ENCODE measurements around the gene TNRC6A.

The TNRC6A gene

GRCh38 chr16:24685539-24686432 lies 43.7 kb upstream of the TNRC6A start:
- Histone ChIP-seq H3K4me3 (ENCODE audit: low read length) (no peak overlapping the region), H3K27me3 (ENCODE audit: low read depth, low read length) (no peaks in the 10 kb centered on the region), H3K9ac (ENCODE audit: low read length) (no peak overlapping the region), H3K4me1 (ENCODE audit: low read length) (no peaks in the 10 kb centered on the region), H2AFZ (ENCODE audit: low read depth, low read length) (no peak overlapping the region), H3K36me3 (replicated peaks; ENCODE audit: low read depth, low read length) (no peaks in the 10 kb centered on the region), H3K27ac (ENCODE audit: low read length) (no peak overlapping the region), H4K20me1 (ENCODE audit: insufficient read depth, low read length) (no peaks in the 10 kb centered on the region), H3K79me2 (ENCODE audit: low read length) (no peaks in the 10 kb centered on the region), H3K9me3 (ENCODE audit: insufficient read depth, low read length) (no peaks in the 10 kb centered on the region), H3K4me2 (ENCODE audit: low read length) (no peak overlapping the region)
- TF ChIP-seq EZH2phosphoT487 (IDR thresholded peaks at IDR 0.05; ENCODE audit: low read depth), result no peak
- no peak for TF ChIP-seq CTCF (IDR thresholded peaks at IDR 0.05; ENCODE audit: low read depth, low read length)

GRCh38 chr16:24686678-24687077 lies 42.8 kb upstream of the TNRC6A start:
- Histone ChIP-seq H3K4me3 (ENCODE audit: low read length) (no peak overlapping the region), H3K4me2 (ENCODE audit: low read length) (no peak overlapping the region), H3K9ac (ENCODE audit: low read length) (no peak overlapping the region), H3K36me3 (replicated peaks; ENCODE audit: low read depth, low read length) (no peaks in the 10 kb centered on the region), H3K4me1 (ENCODE audit: low read length) (no peaks in the 10 kb centered on the region), H3K27me3 (ENCODE audit: low read depth, low read length) (no peaks in the 10 kb centered on the region), H3K79me2 (ENCODE audit: low read length) (no peaks in the 10 kb centered on the region), H3K27ac (ENCODE audit: low read length) (no peak overlapping the region), H2AFZ (ENCODE audit: low read depth, low read length) (no peak overlapping the region), H3K9me3 (ENCODE audit: insufficient read depth, low read length) (no peaks in the 10 kb centered on the region), H4K20me1 (ENCODE audit: insufficient read depth, low read length) (no peaks in the 10 kb centered on the region)
- TF ChIP-seq EZH2phosphoT487 (IDR thresholded peaks at IDR 0.05; ENCODE audit: low read depth), result no peak
- TF ChIP-seq CTCF (IDR thresholded peaks at IDR 0.05; ENCODE audit: low read depth, low read length), result no peak

- Histone ChIP-seq H3K9ac (ENCODE audit: low read length) (no peak overlapping the region), H3K36me3 (replicated peaks; ENCODE audit: low read depth, low read length) (no peaks in the 10 kb centered on the region), H3K27me3 (ENCODE audit: low read depth, low read length) (no peaks in the 10 kb centered on the region), H3K9me3 (ENCODE audit: insufficient read depth, low read length) (no peaks in the 10 kb centered on the region), H4K20me1 (ENCODE audit: insufficient read depth, low read length) (no peaks in the 10 kb centered on the region), H3K4me1 (ENCODE audit: low read length) (no peaks in the 10 kb centered on the region), H2AFZ (ENCODE audit: low read depth, low read length) (no peak overlapping the region), H3K4me2 (ENCODE audit: low read length) (no peak overlapping the region), H3K4me3 (ENCODE audit: low read length) (no peak overlapping the region), H3K79me2 (ENCODE audit: low read length) (no peaks in the 10 kb centered on the region), H3K27ac (ENCODE audit: low read length) (no peak overlapping the region)
- TF ChIP-seq EZH2phosphoT487 (IDR thresholded peaks at IDR 0.05; ENCODE audit: low read depth) (no peak), CTCF (IDR thresholded peaks at IDR 0.05; ENCODE audit: low read depth, low read length) (no peak)
Measured at GRCh38 chr16:24688359-24688758, 41.1 kb upstream of the TNRC6A start.

GRCh38 chr16:24689128-24689527 lies 40.3 kb upstream of the TNRC6A start:
- H3K36me3 ChIP-seq (replicated peaks; ENCODE audit: low read depth, low read length), result no peaks in the 10 kb centered on the region
- H3K9me3 ChIP-seq (ENCODE audit: insufficient read depth, low read length), result no peaks in the 10 kb centered on the region
- TF ChIP-seq EZH2phosphoT487 (IDR thresholded peaks at IDR 0.05; ENCODE audit: low read depth), result no peak
- TF ChIP-seq CTCF (IDR thresholded peaks at IDR 0.05; ENCODE audit: low read depth, low read length), result peak; percentile 45
- no peaks in the 10 kb centered on the region for H3K27me3 ChIP-seq (ENCODE audit: low read depth, low read length)
- H3K9ac ChIP-seq (ENCODE audit: low read length), result no peak overlapping the region
- H3K4me3 ChIP-seq (ENCODE audit: low read length), result no peak overlapping the region
- no peaks in the 10 kb centered on the region for H3K79me2 ChIP-seq (ENCODE audit: low read length)
- H3K4me1 ChIP-seq (ENCODE audit: low read length), result no peaks in the 10 kb centered on the region
- no peaks in the 10 kb centered on the region for H4K20me1 ChIP-seq (ENCODE audit: insufficient read depth, low read length)
- no peak overlapping the region for H3K27ac ChIP-seq (ENCODE audit: low read length)
- no peak overlapping the region for H3K4me2 ChIP-seq (ENCODE audit: low read length)
- no peak overlapping the region for H2AFZ ChIP-seq (ENCODE audit: low read depth, low read length)
